HG03571 (cell line): Measurements from ENCODE around the gene MSL1.
A peak's percentile ranks its signal among the peaks of the same experiment; 100 is the strongest.

Source experiments
- ATAC-seq: cut with Tn5 transposase; IDR thresholded peaks from one replicate; pipeline ENCODE4 v1.9.1; 2021; ENCODE audit not compliant: unreplicated experiment

The MSL1 gene

DNA sequence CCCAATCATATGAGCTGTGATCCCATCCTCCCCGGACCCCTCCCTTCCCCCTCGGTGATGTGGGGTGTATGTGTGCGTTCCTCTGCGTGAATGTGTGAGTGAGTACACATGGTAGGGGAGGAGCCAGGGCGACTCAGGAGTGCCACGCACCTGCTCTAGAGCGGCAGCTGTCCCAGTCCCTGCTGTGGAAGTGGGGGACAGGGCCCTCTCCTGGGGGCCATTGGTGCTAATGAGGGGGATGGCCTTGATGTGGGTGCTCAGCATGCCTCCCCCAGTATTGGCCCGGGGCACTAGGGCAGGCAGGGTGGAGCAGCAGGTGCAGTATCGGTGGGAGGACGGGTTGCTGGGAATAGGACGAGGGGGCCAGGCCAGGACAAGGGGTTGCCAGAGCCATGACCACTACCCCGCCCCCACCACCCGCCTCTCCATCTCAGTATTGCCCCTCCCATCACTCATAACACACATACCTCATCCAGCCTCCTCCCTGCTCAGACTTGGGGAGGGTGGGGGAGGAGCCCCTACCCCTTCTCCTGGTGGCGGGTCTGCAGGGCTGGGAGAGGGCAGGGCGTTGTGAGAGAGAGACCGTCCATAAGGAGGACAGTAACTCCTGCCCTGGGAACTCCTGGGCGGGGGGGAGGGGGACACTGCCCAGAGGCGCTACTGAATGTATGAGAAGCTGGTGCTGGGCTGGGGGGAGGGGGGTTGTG, 29.9 kb upstream of the MSL1 start:
- no peak for ATAC-seq

DNA sequence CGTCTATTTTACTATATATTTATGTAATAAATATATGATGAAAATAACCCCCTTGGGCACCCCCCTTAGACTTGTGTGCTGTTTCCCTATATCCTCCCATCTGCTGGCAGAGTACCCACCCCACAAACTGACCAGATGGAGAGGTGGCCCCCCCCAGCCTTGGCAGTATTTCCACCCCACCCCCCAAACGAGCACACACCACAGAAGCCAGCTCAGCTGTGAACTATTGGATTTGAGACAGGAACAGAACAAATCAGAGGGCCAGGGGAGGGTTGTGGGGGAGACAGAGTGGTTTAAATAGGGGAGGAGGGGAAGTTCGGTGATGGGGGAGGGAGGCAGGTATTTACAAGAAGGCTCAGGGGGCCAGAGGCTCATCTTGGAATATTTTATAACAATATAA, 29.2 kb upstream of the MSL1 start:
- ATAC-seq = no peak

DNA sequence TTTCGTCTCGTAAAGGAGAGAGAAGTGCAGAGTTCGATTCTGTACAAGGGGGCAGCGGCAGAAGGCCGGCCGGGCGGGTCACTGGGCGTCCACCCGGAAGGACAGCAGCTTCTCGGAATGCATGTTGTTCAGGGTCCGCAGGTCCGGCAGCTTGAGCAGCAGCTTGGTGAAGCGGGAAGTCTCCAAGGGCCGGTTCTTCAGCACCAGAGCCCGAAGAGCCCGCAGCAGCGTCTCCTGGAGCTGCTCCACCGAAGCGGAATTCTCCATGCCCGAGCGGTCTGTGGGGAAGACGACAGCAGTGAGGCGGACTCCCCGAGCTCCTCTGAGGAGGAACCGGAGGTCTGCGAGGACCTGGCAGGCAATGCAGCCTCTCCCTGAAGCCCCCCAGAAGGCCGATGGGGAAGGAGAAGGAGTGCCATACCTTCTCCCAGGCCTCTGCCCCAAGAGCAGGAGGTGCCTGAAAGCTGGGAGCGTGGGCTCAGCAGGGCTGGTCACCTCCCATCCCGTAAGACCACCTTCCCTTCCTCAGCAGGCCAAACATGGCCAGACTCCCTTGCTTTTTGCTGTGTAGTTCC, 28.7 kb upstream of the MSL1 start:
- no peak for ATAC-seq

DNA sequence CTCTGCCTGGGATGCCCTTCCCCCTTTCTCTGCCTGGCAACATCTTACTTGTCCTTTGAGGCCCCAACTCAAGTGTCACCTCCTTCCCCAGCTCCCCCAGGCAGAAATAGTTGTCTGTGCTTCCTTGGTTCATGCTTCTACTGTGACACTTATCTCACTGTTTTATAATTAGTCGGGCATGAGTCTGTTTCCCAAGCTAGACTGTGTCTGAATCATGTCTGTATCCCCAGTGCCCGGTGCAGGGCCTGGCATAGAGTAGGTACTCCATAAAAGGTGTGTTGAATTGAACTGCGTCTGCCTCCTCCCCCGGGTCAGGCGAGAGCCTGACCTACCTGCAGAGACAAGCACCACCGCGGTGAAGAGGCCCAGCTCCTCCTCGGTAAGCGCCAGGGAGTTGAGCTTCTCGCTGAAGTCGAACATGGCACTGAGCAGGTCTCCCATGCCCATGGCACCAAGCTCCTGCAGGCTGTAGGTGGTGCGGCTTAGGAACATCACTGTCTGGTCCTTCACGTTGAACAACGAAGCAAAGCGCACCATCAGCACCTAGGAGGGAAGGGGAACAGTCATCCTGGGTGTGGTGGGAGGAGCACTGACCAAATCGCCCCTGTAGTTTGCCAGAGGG, 28.1 kb upstream of the MSL1 start:
- no peak for ATAC-seq

DNA sequence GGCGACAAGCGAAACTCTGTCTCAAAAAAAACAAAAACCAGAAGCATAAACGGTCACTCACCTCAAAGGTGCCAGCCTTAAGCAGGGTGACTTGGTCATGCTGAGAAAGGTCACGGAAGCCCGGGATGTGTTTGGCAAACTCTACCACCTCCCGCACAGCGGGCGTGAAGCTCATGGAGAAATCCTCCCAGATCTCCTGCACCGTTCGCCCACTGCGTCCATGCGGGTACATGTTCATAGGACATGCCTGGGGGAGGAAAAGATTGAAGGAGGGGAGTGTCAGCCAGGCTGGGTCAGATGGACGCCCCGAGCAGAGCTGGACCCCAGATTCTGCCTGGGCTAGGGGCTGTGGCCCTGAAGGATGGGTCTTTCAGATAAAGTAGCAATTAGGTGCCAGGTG, 26.9 kb upstream of the MSL1 start:
- no peak for ATAC-seq

DNA sequence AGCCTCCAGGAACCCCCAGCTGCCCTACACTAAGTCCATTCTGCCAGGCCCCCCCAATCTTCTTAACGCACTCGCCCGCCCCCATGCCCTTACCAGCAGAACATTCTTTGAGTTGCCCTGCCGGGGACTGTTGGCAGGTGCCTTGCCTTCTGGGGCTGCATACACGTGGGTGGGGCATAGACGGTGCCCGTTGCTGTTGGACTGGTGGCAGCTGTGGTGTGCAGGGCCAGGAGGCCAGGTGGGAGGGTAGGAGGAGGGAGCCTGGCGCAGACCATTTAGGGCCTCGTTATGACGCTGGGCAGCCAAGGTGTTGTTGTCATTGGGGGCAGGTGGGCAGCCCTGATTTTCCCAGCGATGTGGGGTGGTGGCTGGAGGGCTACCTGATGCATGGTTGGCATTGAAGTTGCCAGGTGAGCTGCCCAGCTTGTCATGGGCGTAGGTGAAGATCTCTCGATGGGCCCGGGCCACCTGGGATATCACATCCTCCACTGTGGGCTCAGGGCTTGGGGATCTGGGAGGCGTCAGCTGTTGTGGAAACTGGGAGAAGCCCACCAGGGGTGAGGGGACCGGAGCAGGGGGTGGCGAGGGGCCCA, 26.3 kb upstream of the MSL1 start:
- no peak for ATAC-seq

DNA sequence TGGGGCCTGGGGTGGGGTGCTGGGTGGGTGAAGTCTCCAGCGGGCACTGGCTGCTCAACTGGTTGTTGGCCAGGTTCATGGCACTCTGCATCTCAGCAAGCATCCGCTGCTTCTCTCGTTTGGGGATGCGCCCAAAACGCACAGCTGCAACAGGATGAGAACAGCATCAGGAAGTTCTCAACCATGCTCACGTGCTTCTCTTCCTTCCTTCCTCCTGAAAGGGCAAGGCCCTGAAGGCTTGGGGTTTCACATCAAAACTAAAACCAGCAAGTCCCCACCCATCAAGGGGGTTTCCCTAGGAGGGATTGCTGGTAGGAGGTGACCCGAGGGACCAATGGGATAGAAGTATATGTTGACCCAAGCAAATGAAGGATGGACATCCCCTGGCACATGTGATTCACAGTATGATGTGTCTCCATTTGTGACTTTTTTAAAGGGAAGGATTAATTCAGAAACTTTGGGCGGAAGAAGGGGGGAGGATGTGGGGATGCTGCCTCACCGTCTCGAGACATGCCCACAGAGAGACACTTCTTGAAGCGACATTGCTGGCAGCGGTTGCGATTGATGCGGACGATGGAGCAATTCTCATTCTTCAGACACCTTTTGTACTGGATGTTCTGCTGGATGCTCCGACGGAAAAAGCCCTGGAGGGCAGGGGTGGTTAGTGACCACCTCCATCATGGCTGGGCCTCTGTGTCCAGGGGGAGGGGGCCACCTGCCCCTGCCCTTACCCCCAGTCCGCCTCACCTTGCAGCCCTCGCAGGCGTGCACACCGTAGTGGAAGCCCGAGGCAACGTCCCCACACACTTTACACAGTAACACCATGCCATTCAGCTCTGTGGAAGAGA, 25.6 kb upstream of the MSL1 start:
- ATAC-seq = peak; percentile 42

DNA sequence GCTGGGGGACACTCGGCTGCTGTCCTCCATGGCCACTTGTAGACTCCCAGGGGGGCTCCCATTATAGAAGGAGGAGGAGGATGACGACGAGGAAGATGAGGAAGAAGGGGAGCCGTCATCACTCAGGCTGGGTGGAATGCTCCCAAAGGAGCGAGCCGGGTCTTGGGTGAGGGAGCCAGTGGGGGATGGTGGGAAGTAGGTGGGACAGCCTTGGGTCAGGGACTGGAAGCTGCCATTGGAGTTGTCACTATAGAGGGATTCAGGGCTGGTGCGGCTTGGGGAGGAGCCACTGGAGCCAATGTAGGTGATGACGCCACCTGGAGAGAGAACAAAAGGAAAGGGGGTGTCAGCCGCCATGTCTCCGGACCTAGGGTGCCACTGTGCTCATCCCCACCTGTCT, 24.7 kb upstream of the MSL1 start:
- no peak for ATAC-seq

DNA sequence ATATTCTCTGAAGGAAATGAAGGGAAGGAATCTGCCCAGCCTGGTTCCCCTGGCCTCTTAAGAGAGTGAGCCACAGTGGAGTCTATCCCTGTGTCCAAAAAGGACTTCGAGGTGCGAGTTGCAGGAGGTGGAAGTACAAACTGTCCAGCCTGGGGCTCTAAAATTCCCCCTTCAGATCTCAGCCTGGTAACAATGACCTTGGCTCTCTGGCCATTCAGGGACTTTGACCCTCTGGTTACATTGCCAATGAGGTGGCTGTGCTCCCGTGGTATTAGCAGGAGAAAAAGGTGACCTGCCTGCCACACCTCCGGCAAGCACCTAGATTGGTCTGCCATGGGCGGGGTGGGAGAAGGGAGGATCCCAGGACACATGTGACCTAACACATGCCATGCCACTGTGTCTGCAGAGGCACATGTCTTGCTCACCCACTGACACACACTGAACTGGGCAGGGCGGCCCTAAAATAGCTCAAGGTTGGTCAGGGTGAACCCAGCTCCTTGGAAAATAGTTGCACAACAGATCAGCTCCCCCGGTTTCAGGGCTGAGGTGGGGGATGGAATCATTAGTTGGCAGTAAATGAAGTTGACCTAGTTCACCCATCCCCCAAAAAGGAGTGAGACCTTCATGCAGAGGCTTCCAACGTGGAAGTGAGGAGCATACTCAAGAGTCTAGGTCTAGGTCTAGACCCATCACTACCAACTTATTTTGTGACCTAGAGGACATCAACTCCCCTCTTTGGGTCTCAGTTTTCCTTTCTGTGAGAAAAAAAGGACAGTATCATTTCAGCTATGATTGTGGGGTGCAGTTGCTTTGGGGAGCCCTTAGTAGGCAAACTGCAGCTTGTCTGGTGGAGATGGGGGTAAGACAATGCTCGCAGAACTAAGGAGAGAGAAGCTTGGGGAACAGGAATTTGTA, 23.6 kb upstream of the MSL1 start:
- no peak for ATAC-seq

DNA sequence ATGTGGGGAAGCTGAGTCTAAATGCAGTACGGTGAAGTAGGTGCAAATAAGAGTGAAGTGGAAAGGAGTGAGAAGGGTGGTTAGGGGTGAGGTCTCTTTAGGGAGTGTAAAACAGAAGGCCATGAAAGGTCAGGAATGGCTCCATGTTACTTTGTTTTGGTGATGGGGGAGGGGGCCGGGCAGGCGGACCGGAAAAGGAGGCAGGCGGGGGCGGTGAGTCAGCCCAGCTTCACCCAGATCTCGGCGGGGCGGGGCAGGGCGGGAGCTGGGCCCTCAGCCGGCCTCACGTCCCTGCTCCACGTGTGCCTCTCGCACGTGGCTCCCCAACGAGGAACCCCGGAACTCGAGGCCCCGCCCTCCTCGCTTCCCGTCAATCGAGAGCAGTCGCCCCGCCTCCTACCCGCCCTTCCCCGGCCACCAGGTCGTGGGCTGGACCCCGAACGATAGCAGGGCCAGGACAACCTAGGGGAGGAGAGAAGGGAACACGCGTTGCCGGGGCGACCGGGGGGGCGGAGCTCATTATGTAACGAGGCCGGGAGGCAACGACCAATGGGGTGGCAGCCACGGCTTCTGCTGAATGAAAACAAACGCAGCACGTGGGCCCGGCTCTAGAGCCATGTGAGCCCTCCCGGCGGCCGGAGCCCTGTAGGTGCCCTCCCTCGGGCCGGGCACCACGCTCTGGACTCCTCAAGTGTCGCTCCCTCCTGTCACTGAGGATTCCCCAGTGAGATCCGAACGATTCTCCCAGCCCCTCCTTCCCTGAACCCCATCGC, 22.7 kb upstream of the MSL1 start:
- peak; percentile 60 for ATAC-seq

DNA sequence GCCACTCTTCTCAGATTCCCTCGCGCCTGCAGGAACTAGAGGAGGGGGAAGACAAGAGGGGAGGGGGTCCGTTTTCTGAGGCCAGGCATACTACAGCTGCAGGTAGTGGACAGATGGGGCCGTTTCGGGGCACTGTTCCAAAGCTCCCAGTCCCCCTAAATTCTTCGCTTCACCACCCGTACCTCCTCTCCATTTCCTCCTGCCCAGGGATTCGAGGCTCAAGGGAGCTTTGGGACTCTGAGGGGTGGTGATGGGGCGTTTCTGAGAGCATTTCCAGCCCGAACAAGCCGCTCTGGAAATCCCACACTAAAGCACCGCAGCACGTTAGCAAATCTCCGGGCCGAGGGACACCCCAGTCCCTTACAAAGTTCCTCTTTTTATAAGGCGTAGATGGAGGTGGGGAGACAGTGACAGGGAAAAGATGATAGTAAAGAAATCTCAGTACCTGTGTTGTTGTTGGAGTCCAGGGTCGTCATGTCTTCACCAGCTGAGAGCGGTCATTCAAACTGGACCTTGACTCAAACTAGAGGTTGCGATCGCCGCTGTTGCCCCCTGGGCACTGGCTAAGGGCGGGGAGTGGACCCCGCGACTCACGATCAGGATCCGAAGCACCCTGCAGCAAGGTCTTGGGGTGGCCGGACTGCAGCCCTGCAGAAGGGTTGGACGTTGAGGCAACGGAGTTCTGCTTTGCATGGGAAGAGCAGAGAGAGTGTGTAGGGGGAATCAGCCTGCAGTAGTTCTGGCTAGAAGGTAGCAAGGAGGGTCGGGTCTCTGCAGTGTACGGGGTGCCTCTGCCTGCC, 22.0 kb upstream of the MSL1 start:
- ATAC-seq = no peak

DNA sequence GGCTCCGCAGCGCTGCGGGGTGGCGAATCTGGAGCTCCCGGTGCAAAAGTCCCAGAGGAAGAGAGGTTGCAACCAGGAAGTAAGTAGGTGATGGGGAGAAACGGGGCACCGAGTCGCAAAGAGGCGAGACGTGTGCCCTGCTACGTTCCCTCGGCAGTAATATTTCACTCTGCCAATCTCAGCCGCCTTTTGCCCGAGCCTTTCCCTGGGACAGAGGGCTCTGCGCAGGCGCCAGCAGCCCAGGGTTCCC, 21.4 kb upstream of the MSL1 start, which contains the start of gene NR1D1:
Gene NR1D1 (minus strand): TSS at position 171 of the 250 bp plus-strand sequence. CDS start 495 bp downstream, outside the sequence.
- no peak for ATAC-seq

DNA sequence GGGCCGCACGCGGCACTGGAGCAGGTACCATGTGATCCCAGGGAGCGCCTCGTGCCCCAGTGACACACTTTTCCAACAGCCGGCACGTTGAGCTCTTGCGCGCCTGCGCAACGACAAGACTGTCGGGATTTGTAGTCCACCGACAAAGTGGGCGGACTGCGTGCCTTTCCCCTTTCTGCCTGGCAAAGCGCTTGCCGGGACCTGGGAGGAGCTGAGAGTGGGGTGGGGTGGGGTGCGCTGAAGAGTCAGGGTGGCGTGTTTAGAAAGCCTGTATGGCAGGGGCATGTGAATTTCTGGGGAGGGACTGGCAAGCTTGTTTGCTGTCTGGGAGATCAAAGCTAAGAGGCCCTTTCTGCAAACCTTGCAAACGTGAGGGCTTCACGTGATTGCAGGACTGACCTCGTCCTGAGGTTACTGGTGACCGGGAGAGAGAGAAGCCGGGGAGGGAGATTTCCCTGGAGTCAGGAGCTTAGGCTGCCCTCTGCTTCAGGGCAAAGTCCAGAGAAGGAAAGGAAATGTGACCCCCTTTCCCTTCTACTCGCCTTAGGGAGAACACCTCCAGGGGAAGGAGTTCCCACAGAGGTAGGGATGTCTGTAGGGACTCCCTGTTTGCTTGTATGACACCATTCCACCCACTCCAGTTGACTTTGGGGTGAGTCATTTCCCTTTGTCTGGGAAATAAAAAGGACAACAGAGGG, 21.0 kb upstream of the MSL1 start:
- ATAC-seq = no peak

DNA sequence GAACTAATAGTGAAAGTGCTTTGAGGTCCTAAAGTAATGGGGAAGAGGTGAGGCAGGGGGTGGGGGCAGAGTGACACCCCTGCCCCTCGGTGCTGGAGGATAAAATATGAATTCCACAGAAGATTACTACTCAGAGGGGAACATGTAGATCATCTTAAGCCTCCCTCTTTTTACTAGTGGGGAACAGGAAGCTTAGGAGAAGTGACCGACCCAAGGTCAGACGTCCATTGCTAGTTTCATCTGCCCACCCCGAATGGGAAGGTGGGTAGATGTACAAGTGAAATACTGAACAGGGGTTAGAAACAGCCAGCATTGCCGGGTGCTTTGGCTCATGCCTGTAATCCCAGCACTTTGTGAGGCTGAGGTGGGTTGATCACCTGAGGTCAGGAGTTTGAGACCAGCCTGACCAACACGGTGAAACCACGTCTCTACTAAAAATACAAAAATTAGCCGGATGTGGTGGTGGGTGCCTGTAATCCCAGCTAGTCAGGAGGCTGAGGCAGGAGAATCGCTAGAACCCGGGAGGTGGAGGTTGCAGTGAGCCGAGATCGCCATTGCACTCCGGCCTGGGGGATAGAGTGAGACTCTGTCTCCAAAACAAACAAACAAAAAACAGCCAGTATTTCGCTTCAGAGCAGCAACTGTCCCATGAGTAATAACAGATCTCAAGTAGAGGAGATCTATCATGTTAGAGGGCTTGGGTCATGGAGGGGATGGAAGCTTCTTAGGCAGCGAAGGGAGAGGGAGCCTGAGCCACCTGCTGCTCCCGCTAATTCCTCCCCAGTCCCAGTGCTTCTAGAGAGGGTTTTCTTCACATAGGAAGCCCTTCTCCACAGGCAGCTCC, 20.2 kb upstream of the MSL1 start:
- no peak for ATAC-seq

DNA sequence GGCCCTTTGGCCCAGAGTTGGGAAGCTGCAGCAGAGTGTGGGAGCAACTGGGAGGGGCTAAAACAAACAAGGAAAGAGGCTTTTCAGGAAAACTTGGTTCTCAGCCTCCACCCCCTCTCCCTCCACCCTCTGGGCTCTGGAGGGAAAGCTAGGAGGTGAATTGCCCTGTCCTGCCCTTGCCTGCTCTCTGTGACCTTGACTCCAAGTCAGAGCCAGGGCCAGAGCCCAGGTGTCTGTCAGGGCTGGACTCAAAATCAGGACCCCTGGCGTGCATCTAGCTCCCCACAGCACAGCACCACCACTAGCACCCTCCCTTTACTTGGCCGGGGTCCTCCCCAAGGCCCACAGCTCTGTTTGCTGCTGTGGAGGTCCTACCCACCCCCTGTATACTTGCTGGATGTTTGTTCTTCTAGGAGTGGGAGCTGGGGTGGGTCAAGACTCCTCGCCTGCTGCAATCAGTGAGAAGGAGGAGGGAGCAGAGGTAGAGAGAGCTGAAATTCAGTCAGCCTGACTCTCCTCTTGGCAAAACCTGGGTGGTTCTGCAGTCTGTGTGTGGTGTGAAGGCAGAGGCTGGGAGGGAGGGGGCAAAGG, 18.6 kb upstream of the MSL1 start:
- no peak for ATAC-seq

DNA sequence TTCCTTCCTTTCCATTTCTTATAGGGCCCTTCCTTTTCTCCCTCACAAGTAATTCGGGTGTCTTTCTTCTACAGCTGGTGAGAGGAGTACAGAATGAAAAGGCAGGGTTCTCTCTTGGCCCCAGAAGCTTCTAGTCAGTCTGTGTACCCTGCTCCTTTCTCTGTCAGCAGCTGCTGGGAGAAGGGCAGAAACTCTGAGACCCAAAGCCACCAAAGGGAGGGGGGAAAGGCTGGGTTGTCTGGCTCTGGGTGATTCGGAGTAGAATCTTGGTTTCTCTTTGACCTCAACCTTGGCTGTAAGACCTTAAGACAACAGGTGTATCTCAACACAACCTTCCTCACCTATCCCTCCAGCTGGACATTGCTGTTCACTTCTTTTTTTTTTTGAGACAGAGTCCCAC, 18.1 kb upstream of the MSL1 start:
- no peak for ATAC-seq
